Keratinocyte (primary cell): Measurements from ENCODE around the gene PCYOX1L.

Experiments used
- CTCF ChIP-seq, 3 experiments: IDR thresholded peaks in 1 of 3; conservative IDR thresholded peaks in 1 of 3; optimal IDR thresholded peaks in 1 of 3; 2 replicates in 2 of 3; 3 replicates in 1 of 3; pipeline versions ENCODE3 to v1.5.1; 2011; ENCODE audit warnings: low read length in 3 of 3, mild to moderate bottlenecking in 3 of 3, moderate library complexity in 2 of 3, control low read depth in 1 of 3, inconsistent platforms in 1 of 3; ENCODE audit not compliant: insufficient read depth in 2 of 3; ENCODE audit errors: extremely low read depth in 1 of 3
- EZH2 ChIP-seq: IDR thresholded peaks from one replicate; pipeline ENCODE4 v1.6.1; 2012; ENCODE audit warnings: inconsistent platforms, mild to moderate bottlenecking, low read length, moderate library complexity

- TF ChIP-seq CTCF (optimal IDR thresholded peaks at IDR 0.05 in 1 of 3, IDR thresholded peaks at IDR 0.05 in 1 of 3, conservative IDR thresholded peaks at IDR 0.05 in 1 of 3; ENCODE audit: extremely low read depth in 1 of 3, insufficient read depth in 2 of 3, low read length in 3 of 3) (no peak), EZH2 (no peak)
Observed at GRCh38 chr5:149381261-149381985, 23.6 kb downstream of the PCYOX1L start.
